ENCODE measurements around the gene TMTC3. TPM values are rescaled to one million over a fixed set of nuclear protein-coding genes. Genes with fewer than 3 reads are reported as not detected.
A peak's percentile ranks its signal among the peaks of the same experiment; 100 is the strongest.
"Not testable (repeated sequence)": the region's sequence is repeated elsewhere in the genome, so short reads cannot be mapped to it uniquely, and the experiment has no call there.

The TMTC3 gene
- total RNA-seq (2014; rRNA removed; shearing (Covaris generic)) = 16.9 and 22.6 TPM in 2 replicates
- 4.1 and 6.8 TPM in 2 replicates for polyA plus RNA-seq (2015; cell fraction: cytosol; rRNA removed)
- 7.6 and 8.2 TPM in 2 replicates for polyA plus RNA-seq (2015; cell fraction: nucleus; rRNA removed)

DNA sequence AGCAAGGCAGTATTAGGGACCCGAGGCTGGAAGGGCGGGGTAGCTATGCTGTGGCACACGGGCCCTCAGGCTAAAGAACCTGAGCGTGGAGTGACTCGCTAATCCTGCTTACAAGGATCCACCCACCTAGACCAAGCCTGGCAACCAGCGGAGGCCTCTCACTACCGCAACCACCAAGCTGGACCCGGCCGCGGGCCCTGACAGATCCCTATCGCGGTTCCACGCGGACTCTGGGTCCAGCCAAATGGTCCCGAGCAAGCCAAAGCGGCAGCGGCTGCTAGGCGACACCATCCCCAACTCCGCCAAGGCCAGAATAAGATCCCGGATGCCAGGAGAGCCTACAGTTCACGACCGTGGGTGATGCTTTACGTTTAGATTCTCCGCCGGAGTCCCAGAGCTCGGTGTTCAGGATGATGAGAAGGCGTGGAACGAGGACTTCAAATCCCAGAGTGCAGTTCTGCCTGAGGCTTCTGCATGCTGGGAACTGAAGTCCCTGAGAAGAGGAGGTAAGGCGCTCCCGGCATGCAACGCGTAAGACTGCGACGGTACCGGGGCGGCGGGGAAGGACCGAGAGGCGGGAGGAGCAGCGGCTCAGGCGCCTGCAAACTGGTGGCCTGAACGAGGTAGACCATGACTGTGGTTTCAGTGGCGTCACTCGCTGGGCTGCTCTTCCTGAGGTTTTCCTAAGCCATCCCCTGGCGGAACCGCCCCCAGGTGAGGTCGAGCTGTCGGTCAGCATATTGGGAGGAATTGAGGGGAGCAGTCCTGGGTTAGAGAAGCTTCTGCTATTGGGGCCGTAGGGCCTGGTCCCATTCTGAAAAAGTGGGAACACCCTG lies at the start of gene TMTC3, which contains the start of gene CEP290:
Gene TMTC3, plus strand, starts transcription at position 534 of the 836 bp plus-strand sequence. CDS start 6,009 bp downstream, outside the sequence.
Gene CEP290, minus strand, starts transcription at position 315 of the 836 bp plus-strand sequence. CDS start 781 bp downstream, outside the sequence.
- in situ Hi-C loops (cut with HindIII; ENCODE audit: low pct_unique_long_range_greater_than_20kb, low sequenced_read_pairs) = no loop called here
- DNase-seq (ENCODE audit: low read depth, low spot score) = peak; percentile 100

DNA sequence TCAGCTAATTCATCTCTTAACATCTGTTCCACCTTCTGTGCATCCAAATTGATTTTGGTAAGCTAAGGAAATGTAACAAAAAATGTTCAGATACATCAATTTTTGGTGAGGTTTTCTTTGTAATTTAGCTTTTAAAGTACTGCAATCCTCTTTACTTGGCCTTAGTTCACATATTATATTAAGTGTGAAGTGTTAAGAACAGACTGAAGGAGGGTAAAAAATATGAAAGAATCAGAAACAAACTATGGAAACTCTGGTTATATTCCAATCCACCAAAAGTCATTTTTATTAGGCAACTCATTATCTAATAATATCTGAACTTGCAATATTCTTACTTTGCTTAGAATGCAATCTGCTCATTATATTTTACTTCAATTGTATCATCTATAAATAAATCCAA lies 49.3 kb upstream of the TMTC3 start:
- in situ Hi-C loops (cut with HindIII; ENCODE audit: low pct_unique_long_range_greater_than_20kb, low sequenced_read_pairs) = no loop called here
- no peak for DNase-seq (ENCODE audit: low read depth, low spot score)

- no peak for DNase-seq (ENCODE audit: low read depth, low spot score)
- in situ Hi-C loops (cut with HindIII; ENCODE audit: low pct_unique_long_range_greater_than_20kb, low sequenced_read_pairs) = no loop called here
These were observed 48.5 kb upstream of the TMTC3 start for GRCh38 chr12:88093573-88093972.

DNA sequence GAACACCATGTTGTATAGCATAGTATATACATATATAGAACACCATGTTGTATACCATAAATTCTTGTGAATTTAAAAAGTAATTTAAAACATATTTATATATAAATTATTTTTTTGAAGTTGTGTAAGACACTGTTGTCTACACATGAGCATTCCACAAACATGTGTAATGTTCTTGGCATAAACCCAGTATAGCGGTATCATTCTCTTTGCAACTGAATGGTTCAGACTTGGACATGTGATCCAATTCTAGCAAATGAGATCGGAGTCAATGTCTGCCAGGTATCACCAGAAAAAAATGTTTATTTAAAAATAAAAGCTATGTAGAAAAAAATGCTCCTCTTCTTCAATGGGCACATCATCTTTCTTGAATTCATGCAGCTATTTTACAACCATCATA lies 34.1 kb upstream of the TMTC3 start:
- in situ Hi-C loops (cut with HindIII; ENCODE audit: low pct_unique_long_range_greater_than_20kb, low sequenced_read_pairs) = no loop called here
- no peak for DNase-seq (ENCODE audit: low read depth, low spot score)

DNA sequence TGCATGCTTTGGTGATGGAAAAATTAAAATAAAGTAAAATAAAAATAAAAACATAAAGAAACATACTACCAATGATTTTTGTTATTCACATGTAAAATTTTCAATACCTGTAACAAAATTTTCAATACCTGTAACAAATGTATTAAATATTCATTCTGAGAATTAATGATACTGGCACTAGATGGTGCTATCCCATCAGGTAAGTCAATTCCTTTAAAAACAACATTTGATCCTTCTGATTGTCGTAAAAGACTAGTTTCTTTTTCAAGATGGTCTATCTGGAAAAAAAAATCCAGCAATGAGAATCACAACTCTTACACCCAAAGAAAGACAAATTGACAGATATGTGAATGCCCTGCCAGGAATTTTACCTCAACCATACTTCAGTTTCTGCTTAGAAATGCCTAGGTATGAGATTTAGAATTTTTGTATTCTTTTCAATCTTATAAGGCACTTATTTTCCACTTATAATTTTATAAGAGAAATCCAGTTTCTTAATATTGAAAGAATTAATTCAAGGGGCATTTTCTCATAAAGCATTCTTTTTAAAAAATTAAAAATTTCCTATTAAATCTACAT lies 30.9 kb upstream of the TMTC3 start:
- DNase-seq (ENCODE audit: low read depth, low spot score) = peak; percentile 62
- in situ Hi-C loops (cut with HindIII; ENCODE audit: low pct_unique_long_range_greater_than_20kb, low sequenced_read_pairs) = no loop called here

- DNase-seq (ENCODE audit: low read depth, low spot score) = no peak
- in situ Hi-C loops (cut with HindIII; ENCODE audit: low pct_unique_long_range_greater_than_20kb, low sequenced_read_pairs) = no loop called here
These were observed 28.2 kb upstream of the TMTC3 start for GRCh38 chr12:88113871-88114270.

GRCh38 chr12:88122666-88123065 lies 19.4 kb upstream of the TMTC3 start:
- no peak for DNase-seq (ENCODE audit: low read depth, low spot score)
- in situ Hi-C loops (cut with HindIII; ENCODE audit: low pct_unique_long_range_greater_than_20kb, low sequenced_read_pairs) = no loop called here

DNA sequence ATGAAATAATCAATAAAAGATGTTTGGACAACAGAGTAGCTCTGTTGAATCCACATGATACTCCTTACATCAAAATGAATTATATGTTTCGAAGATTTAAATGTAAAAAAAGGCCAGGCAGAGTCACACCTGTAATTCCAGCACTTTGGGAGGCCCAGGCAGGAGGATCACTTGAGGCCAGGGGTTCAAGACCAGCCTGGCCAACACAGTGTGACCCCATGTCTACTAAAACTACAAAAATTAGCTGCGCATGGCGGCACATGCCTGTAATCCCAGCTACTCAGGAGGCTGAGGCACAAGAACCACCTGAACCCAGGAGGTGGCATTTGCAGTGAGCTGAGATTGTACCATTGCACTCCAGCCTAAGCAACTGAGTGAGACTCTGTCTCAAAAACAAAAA lies 15.0 kb upstream of the TMTC3 start:
- no peak for DNase-seq (ENCODE audit: low read depth, low spot score)
- in situ Hi-C loops (cut with HindIII; ENCODE audit: low pct_unique_long_range_greater_than_20kb, low sequenced_read_pairs) = no loop called here

GRCh38 chr12:88127855-88128254 lies 14.3 kb upstream of the TMTC3 start:
- in situ Hi-C loops (cut with HindIII; ENCODE audit: low pct_unique_long_range_greater_than_20kb, low sequenced_read_pairs) = no loop called here
- no peak for DNase-seq (ENCODE audit: low read depth, low spot score)

DNA sequence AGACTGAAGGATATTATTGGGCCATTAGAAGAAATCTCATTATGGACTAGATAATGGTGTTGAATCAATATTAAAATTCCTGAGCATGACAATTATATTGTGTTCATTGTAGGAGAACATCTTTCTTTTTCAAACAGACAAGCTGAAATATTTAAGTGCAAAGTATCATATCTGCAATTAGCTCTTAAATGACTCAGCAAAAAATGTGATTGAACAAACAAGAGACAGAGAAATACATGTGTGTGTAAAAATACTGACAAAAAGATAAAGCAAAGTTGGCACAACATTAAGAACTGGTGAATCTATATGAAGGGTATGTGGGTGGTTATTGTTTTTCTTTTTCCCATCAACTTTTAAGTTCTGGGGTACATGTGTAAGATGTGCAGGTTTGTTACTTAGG lies 9.7 kb upstream of the TMTC3 start:
- in situ Hi-C loops (cut with HindIII; ENCODE audit: low pct_unique_long_range_greater_than_20kb, low sequenced_read_pairs) = no loop called here

DNA sequence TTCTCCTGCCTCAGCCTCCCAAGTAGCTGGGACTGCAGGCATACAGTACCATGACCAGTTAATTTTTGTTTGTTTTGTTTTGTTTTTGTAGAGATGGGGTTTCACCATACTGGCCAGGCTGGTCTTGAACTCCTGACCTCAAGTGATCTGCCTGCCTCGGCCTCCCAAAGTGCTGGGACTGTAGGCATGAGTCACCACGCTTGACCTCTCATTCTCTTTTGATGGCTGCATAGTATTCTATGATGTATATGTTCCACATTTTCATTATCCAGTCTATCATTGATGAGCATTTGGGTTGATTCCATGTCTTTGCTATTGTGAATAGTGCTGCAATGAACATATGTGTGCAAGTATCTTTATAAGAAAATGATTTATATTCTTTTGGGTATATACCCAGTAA lies 8.9 kb upstream of the TMTC3 start:
- DNase-seq (ENCODE audit: low read depth, low spot score); in situ Hi-C loops (cut with HindIII; ENCODE audit: low pct_unique_long_range_greater_than_20kb, low sequenced_read_pairs): not testable (repeated sequence)

More for the DNA sequence above, 9.7 kb upstream of the TMTC3 start:
- no peak for DNase-seq (ENCODE audit: low read depth, low spot score)

DNA sequence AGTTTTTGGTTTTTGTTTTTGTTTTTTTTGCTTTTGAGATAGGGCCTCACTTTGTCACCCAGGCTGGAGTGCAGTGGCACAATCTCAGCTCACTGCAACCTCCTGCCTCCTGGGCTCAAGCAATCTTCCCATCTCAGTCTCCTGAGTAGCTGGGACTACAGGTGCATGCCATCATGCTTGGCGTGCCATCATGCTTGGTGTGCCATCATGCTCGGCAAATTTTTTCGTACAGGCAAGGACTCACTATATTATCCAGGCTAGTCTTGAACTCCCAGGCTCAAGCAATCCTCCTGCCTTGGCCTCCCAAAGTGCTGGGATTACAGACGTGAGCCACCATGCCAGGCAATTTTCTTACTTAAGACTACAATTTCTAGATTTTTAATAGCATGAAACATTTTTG lies 2.4 kb upstream of the TMTC3 start:
- DNase-seq (ENCODE audit: low read depth, low spot score); in situ Hi-C loops (cut with HindIII; ENCODE audit: low pct_unique_long_range_greater_than_20kb, low sequenced_read_pairs): not testable (repeated sequence)

DNA sequence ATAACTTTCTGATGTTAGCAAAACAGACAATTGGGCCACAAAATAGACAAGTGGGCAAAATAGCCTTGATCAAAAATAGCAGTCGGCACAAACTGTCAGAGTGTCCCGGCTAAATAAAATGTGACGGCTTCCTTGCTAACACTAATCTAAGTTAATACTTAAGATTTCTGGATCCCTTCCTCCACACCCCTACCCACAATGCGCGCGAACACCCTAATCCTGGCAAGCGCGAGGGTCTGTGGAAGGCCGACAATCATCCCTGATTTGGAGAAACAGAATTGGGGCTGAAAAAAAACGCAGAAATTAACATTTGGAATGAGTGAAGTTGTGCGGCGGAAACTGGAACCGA lies 708 bp upstream of the TMTC3 start:
- in situ Hi-C loops (cut with HindIII; ENCODE audit: low pct_unique_long_range_greater_than_20kb, low sequenced_read_pairs) = no loop called here

GRCh38 chr12:88142610-88142991 lies 494 bp downstream of the TMTC3 start:
- no peak for DNase-seq (ENCODE audit: low read depth, low spot score)
- in situ Hi-C loops (cut with HindIII; ENCODE audit: low pct_unique_long_range_greater_than_20kb, low sequenced_read_pairs) = no loop called here

More for the DNA sequence above, 708 bp upstream of the TMTC3 start:
- DNase-seq (ENCODE audit: low read depth, low spot score) = no peak

DNA sequence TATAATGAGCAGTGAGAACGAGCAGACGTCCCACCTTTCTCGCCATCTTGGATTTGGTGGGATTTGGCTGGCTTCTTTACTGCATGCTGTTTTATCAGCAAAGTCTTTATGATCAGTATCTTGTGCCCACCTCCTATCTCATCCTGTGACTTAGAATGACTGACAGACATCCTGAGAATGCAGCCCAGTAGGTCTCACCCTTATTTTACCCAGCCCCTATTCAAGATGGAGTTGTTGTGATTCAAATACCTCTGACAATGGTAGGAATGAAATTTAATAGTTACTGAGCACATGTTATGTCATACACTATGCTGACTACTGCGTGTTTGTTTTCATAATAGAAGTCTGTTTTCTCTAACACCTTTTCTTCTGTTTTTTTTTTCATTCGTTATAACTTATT lies 1.9 kb downstream of the TMTC3 start:
- DNase-seq (ENCODE audit: low read depth, low spot score) = no peak
- in situ Hi-C loops (cut with HindIII; ENCODE audit: low pct_unique_long_range_greater_than_20kb, low sequenced_read_pairs) = no loop called here

GRCh38 chr12:88144546-88145468 lies 2.7 kb downstream of the TMTC3 start:
- in situ Hi-C loops (cut with HindIII; ENCODE audit: low pct_unique_long_range_greater_than_20kb, low sequenced_read_pairs) = no loop called here
- DNase-seq (ENCODE audit: low read depth, low spot score) = no peak

DNA sequence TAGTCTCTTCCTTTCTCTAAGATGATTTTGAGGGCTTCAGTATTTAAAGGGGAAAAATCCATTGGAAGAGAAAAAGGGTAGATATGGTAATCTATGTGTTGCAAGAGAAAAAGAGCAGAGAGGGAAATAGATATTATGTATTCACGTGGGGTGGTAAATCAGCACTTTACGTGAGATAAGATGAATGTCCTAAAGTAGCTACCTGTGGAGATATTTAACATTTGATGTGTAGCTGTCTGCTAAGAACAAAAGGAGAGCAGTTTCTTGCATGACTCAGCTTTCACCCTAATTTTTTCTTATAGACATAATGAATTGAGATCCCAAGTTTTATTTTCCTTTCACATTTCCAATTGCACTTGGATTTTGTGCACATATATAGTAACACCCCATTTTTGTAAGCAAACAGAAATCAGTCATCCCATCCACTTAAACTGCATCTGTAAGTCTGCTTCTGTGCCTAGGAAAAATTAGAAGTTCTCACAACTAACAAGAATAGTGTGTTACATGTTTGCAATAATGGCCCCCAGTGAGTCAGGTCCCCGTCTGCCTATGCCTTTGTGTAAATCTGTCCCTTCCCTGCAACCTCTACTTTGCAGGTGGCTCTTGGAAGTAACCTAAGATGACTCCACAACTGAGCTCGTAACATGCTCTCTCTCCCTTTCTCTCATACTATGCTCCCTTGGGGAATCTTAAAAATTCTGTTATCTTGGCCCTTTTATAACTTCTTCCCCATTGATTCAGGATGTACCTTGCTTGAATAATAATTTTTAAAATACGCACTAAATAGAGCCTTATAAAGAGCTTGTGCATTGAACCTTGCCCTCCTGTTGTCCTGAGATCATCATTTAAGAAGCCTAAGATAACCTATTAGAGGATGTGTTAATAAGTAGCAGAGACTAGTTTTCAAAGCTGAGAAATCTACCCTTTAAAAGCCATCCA lies 3.7 kb downstream of the TMTC3 start:
- in situ Hi-C loops (cut with HindIII; ENCODE audit: low pct_unique_long_range_greater_than_20kb, low sequenced_read_pairs) = no loop called here
- DNase-seq (ENCODE audit: low read depth, low spot score) = no peak
